ENCODE measurements around the gene KYAT1. TPM values are rescaled to one million over a fixed set of nuclear protein-coding genes. Genes with fewer than 3 reads are reported as not detected.

Gene KYAT1
- total and polyA plus RNA-seq, 2 of the 13 experiments (the other 11 are each of a cell fraction or from before 2014, with no cell fraction given), result 9.2 to 46.5 TPM

- no peak for DNase-seq (ENCODE audit: low spot score)
- no peaks in the 10 kb centered on the region for H3K9me3 ChIP-seq (ENCODE audit: low read length)
- no peak overlapping the region for H3K4me3 ChIP-seq (replicated peaks in 1 of 3; ENCODE audit: insufficient read depth in 1 of 3, low read depth in 2 of 3, low read length in 3 of 3)
- intact Hi-C loops (cut with micrococcal nuclease; ENCODE audit: unreplicated experiment), result no loop called here
- WGBS (ENCODE audit: low lambda C conversion rate), result 97% methylated on average over 9 of the region's 9 CpGs
- ChIA-PET POLR2A (no interaction called here), CTCF (ENCODE audit: low intra/inter-chr PET ratio, low total read pairs) (no interaction called here)
- H3K4me1 ChIP-seq (ENCODE audit: insufficient read depth, low read length), result peaks cover 22% of the 10 kb centered on the region
- FAIRE-seq, result no peak
- peaks cover 19 to 62% of the 10 kb centered on the region in 2 experiments; a peak in 4 of 5 replicates for H3K36me3 ChIP-seq (replicated peaks in 1 of 2; ENCODE audit: control insufficient read depth in 1 of 2, insufficient read depth in 2 of 2, low read length in 2 of 2)
- H2AFZ ChIP-seq (ENCODE audit: low read length), result no peak overlapping the region
- peaks cover 50% of the 10 kb centered on the region for H3K79me2 ChIP-seq (ENCODE audit: insufficient read depth, low read length)
- TF ChIP-seq SALL1 (CRISPR knock-in tag; IDR thresholded peaks at IDR 0.05) (no peak), ZNF281 (CRISPR knock-in tag; IDR thresholded peaks at IDR 0.05; ENCODE audit: borderline replicate concordance) (no peak), ZNF703 (CRISPR knock-in tag; IDR thresholded peaks at IDR 0.05; ENCODE audit: borderline replicate concordance) (no peak), MLX (CRISPR knock-in tag; IDR thresholded peaks at IDR 0.05) (no peak), PHB2 (IDR thresholded peaks at IDR 0.05; ENCODE audit: partially characterized antibody) (no peak), MXD1 (CRISPR knock-in tag; IDR thresholded peaks at IDR 0.05) (no peak), JUN (CRISPR knock-in tag; IDR thresholded peaks at IDR 0.05) (no peak), SMYD3 (CRISPR knock-in tag; IDR thresholded peaks at IDR 0.05) (no peak), THAP11 (CRISPR knock-in tag; IDR thresholded peaks at IDR 0.05) (no peak), ATF7 (IDR thresholded peaks at IDR 0.05) (no peak), ATF7 (CRISPR knock-in tag; IDR thresholded peaks at IDR 0.05) (no peak), ZNF33B (CRISPR knock-in tag; IDR thresholded peaks at IDR 0.05) (no peak), ZNF224 (CRISPR knock-in tag; IDR thresholded peaks at IDR 0.05) (no peak), ZNF883 (CRISPR knock-in tag; IDR thresholded peaks at IDR 0.05; ENCODE audit: not compliant biosample characterization) (no peak), NCOA2 (CRISPR knock-in tag; IDR thresholded peaks at IDR 0.05) (no peak), SPEN (CRISPR knock-in tag; IDR thresholded peaks at IDR 0.05; ENCODE audit: low read depth) (no peak), ZNF589 (CRISPR knock-in tag; conservative IDR thresholded peaks at IDR 0.05) (no peak), ZMYM4 (CRISPR knock-in tag; IDR thresholded peaks at IDR 0.05) (no peak)
- no peak overlapping the region for H3K27ac ChIP-seq (ENCODE audit: extremely low read length, insufficient read depth, low read length)
- H3K27me3 ChIP-seq (ENCODE audit: control insufficient read depth in 1 of 2, insufficient read depth in 2 of 2, low read length in 2 of 2), result no peaks in the 10 kb centered on the region; a peak in 1 of 5 replicates
- in situ Hi-C loops (cut with HindIII; ENCODE audit: extremely low pct_ligation_motif_present, low pct_unique_long_range_greater_than_20kb), result no loop called here
- H3K9ac ChIP-seq (ENCODE audit: insufficient read depth, low read depth, low read length), result no peak overlapping the region
- no peaks in the 10 kb centered on the region for H4K20me1 ChIP-seq (ENCODE audit: insufficient read depth, low read length)
- no peak overlapping the region for H3K4me2 ChIP-seq (ENCODE audit: low read depth, low read length)
- no peak for ATAC-seq
- BruUV-seq (replicated peaks), result no TSS peak
These were observed 6.2 kb upstream of the KYAT1 start for GRCh38 chr9:128887914-128888350.
